GM21381 (cell line): ENCODE measurements around the gene DYSF.
"Not testable (repeated sequence)": the region's sequence is repeated elsewhere in the genome, so short reads cannot be mapped to it uniquely, and the experiment has no call there.

ENCODE experiments used
- ATAC-seq: cut with Tn5 transposase; IDR thresholded peaks from one replicate; pipeline ENCODE4 v1.9.1; 2021; ENCODE audit warnings: mild to moderate bottlenecking, moderate library complexity; ENCODE audit not compliant: unreplicated experiment

DYSF gene

DNA sequence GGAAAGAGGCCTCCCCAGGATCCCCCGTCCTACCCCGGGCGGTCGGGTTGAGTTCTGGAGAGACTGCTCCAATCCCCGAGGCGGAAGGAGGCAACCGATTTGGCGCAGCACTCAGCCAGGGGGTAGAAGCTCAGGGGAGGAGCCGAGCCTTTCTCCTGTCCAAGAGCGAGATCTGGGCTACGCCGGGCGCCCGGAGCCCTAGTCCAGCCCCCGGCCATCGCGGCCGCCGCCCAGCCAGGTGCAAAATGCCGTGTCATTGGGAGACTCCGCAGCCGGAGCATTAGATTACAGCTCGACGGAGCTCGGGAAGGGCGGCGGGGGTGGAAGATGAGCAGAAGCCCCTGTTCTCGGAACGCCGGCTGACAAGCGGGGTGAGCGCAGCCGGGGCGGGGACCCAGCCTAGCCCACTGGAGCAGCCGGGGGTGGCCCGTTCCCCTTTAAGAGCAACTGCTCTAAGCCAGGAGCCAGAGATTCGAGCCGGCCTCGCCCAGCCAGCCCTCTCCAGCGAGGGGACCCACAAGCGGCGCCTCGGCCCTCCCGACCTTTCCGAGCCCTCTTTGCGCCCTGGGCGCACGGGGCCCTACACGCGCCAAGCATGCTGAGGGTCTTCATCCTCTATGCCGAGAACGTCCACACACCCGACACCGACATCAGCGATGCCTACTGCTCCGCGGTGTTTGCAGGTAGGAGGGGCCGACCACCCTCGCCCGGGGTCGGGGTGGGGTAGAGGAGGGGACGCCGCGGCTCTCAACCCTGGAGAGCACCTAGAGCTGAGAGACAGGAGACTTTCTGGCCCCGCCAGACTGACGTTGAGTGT lies at the start of gene DYSF:
TSS of gene DYSF (plus strand) at position 158 of the 817 bp plus-strand sequence.
- ATAC-seq, result no peak

DNA sequence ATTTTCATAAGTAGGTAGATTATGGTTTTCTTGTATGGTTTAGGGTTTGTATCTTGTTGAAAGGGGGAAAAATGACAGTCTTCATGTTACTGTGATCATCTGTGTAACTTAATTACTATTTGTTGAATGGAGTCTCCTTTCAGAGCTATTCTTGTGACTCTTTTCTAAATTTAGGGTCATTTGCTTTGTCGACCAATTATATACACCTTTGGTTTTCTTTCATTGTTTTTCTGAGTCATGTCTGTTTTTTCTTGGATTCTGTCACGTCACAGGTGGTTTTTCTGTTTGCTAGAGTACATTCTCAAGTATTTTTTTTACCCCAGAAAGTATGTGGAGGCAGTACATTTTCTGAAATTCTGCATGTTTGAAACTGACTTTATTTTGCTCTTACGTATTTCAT lies 43.8 kb upstream of the DYSF start:
- no peak for ATAC-seq

DNA sequence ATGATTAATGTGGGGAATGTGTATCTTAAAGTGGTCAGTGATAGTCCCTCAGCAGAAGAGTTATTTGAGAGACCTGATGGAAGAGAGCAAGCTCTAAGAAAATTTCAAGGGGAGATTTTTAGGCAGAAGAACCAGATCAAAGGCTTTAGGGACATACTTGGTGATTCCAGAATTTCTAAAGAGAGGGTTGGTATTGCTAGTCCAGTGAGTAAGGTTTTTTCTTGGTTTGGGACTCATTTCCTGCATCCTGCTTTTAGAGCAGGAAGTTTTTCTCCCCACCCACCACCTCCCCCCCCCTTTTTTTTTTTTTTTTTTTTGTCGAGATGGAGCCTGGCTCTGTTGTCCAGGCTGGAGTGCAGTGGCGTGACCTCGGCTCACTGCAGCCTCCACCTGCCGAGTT lies 42.7 kb upstream of the DYSF start:
- ATAC-seq, result no peak

DNA sequence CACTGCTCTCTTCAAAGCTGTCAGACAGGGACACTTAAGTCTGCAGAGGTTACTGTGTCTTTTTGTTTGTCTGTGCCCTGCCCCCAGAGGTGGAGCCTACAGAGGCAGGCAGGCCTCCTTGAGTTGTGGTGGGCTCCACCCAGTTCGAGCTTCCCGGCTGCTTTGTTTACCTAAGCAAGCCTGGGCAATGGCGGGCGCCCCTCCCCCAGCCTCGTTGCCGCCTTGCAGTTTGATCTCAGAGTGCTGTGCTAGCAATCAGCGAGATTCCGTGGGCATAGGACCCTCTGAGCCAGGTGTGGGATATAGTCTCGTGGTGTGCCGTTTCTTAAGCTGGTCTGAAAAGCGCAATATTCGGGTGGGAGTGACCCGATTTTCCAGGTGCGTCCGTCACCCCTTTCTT lies 36.5 kb upstream of the DYSF start:
- ATAC-seq, result not testable (repeated sequence)

DNA sequence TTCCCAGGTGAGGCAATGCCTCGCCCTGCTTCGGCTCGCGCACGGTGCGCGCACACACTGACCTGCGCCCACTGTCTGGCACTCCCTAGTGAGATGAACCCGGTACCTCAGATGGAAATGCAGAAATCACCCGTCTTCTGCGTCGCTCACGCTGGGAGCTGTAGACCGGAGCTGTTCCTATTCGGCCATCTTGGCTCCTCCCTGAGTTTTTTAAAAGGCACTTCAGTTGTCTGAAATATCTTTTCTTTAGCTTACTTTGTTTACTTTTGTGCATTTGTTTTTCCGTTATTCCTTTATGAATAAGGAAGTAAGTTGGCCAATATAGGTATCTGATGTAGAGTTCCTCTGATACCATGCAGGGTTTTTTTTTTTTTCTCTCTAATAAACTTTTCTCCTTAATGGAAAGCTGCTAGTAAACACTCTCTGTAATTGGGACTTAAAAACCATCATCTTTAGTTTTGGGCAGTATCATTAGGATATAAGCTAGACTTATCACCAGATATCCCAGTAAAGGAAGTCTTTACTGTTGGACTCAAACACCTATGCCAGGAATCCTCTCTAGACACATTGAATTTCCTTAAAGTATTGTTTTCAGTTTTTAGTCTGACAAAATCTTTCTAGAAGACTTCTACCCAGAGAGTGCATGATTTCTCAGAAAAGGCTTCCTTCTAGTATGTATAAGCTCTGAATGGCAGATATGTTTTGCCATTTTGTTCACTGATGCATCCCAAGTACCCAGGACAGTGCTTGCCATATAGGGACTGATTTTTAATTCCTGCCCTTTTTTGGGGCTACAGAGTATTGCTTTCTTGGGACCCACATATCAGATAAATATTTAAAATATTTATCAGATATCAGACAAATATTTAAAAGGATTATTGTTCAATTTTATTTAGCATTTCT lies 35.8 kb upstream of the DYSF start:
- no peak for ATAC-seq

DNA sequence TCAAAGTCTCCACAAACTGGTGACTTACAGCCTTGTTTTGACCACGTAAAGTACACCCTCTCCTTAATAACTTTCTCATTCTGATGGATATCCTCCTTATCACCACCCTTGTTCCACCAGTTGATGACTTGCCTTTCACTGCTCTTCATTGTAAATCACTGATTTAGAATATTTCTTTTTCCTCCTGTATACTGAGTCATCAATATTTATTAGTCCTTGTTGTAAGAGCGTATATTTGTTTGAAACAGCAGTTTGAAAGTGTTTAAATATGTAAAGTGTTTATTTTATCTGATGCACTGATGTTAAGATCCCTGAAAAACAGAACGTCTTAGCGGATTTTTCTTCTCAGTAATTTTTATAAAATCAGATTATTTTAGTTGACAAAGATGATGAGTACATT lies 34.2 kb upstream of the DYSF start:
- ATAC-seq, result no peak

DNA sequence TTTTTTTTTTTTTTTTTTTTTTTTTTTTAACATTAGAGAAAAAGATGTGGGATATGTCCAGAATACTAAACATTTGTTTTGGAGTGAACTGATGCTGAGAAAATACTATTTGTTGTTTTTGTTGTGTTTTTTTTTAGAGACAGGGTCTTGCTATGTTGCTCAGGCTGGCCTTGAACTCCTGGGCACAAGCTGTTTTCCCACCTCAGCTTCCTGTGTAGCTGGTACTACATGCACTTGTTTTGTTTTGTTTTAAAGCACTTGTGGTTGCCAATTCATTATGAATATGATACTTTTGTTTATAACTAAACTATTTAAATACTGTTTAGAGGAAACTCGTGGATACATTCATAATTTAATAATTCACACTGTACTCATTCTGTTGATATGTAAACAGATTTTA lies 33.4 kb upstream of the DYSF start:
- no peak for ATAC-seq

DNA sequence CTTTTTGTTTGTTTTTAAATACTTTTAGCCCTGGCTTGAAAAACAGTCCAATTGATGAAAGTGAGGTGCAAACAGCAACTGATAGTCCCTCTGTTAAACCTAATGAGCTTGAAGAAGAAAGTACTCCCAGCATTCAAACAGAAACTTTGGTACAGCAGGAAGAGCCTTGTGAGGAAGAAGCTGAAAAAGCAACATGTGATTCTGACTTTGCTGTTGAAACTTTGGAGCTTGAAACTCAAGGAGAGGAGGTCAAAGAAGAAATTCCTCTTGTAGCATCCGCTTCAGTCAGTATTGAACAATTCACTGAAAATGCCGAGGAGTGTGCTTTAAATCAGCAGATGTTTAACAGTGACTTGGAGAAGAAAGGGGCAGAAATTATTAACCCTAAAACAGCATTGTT lies 30.6 kb upstream of the DYSF start:
- ATAC-seq, result no peak

DNA sequence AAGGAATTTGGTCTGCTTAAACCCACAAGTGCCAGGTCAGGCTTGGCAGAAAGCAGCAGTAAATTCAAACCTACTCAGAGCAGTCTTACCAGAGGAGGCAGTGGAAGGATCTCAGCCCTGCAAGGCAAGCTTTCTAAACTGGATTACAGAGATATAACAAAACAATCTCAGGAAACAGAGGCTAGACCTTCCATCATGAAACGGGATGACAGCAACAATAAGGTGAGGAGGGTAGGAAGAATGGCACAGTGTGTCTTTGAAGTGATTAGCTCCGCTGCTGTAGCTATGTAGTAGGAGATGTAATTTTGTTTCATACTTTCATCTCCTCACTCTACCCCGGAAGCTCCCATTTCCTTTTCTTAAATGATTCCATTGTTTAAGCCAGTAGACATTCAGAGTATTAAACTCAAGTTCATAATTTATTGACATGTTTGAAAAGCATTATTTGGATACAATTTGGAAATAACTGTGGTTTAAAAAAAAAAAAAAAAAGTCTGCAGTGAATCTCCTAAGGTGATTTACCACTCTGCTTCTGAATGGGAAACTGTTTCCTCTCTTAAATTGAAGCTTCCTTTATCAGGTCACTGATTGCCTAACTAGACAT lies 29.4 kb upstream of the DYSF start:
- no peak for ATAC-seq

DNA sequence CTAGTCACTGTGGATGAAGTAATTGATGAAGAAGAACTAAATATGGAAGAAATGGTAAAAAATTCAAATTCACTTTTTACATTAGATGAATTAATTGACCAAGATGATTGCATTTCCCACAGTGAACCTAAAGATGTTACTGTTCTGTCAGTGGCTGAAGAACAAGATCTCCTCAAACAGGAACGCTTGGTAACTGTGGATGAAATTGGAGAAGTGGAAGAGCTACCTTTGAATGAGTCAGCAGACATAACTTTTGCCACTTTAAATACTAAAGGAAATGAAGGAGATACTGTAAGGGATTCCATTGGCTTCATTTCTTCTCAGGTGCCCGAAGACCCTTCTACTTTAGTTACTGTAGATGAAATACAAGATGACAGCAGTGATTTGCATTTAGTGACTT lies 26.6 kb upstream of the DYSF start:
- ATAC-seq, result no peak

DNA sequence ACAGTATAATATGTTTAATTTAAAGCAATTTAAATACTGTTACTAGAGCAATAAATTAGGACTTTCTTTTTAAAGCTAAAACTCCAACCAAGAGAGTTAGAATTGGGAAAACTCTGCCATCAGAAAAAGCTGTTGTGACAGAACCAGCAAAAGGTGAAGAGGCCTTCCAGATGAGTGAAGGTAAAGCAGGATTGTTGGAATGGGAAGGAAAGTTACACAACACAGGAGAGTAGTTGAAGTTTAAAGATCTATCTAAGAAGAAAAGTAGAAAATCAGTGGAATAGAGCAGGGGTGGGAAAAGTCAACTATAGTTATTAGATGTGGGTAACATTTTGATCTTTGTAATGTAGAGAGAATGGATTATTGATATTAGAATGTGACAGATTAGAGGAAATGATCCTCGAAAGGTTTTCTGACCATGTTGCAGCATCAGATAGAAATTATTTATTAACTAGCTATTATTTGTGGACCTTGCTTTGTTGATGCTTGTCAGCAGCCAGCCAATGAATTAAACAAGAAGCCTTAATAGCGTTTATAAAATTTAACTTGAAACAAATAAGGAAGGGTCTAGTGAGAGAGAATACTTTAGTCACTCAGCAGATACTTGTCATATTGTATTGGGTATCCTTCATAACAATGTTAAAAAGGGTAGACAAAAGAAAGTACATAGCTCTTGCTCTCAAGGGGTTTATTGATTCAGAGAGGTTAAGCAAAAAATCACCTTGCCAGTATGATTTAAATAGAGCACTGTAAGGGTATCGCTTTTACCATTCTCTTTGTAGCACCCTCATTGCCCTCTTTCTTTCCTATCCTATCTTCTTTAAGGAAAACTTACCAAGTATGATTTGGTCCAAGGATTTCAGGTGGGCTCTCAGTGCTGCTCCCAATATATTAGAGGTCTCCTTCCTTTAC lies 24.6 kb upstream of the DYSF start:
- no peak for ATAC-seq

DNA sequence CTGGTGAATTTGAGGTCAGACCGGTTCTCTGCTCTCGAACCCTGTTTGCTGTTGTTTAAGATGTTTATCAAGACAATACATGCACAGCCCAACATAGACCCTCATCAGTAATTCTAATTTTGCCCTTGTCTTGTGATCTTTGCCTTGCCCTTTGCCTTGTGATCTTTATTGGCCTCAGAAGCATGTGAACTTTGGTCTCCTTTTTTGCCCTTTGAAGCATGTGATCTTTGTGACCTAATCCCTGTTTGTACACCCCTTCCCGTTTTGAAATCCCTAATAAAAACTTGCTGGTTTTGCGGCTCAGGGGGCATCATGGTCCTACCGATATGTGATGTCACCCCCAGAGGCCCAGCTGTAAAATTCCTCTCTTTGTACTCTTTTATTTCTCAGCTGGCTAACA lies 8.2 kb upstream of the DYSF start:
- ATAC-seq, result not testable (repeated sequence)

DNA sequence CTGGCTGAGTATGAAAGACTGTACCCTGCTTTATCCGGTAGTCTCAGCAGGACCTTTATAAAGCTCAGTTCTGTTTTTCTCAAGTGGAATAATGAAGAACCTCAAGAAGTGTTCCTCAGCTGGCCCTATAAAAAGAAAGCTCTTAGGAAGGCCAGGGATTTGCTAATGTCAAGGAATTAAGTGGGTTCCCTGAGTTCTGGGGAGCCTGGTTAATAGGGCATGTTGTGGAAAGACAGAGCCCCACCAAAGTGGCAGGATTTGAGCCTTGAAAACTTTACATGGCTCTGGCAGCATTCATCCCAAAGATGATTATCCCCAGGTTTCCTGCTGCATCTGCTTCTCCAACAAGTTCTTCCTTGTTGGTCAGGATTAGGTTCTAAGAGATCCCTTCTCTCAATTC lies 6.9 kb upstream of the DYSF start:
- no peak for ATAC-seq

DNA sequence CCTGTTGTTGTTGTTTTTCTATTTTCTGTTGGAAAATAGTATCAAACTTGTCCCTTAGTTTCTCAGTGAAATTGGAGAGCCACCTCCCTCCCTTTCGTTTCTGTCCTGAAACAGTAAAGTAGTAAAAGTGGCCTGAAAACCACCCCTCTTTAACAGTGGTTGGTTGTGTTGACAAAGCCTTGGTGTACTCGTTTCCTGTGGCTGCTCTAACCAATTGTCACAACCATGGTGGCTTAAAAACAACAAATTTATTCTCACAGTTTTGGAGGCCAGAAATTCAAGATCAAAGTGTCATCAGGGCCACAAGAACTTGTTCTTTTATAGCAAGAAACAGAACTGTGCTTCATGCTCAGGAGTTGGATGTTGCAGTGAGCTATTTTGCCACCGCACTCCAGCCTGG lies 4.0 kb upstream of the DYSF start:
- no peak for ATAC-seq

DNA sequence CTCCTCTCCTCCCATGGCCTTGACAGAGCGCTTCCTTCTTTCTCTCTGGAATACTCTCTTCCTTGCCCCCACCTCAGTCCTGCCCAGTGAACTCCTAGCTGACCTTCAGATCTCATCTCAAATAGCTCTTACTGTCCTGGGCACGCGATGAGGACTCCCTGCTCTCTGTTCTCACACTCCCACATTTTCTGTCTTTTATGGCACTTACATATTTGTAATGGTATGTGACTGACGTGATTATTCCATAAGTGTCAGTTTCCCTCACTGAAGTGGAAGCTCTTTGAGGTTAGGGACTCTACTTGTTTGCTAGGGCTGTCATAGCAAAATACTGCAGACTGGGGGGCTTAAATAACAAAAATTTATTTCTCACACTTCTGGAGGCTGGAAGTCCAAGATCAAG lies 1.7 kb upstream of the DYSF start:
- ATAC-seq, result no peak

DNA sequence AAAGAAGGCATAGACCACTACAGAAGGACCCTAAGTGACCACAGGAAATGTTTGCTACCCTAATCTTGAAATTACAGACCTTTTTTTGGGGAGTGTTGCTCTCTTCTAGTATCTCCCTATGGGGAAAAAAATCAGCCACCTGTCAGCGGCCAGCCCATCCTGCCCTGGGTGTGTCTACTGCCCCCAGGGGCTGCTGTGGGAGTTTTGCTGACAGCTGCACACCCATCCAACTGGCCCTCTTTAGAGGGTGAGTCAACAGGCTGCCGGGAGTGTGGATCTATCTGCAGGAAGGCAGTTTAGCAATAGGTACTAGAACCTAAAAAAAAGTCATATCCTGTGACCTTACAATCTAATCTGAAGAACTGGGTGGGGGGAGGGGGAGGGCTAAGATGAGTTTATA lies 796 bp upstream of the DYSF start:
- no peak for ATAC-seq

DNA sequence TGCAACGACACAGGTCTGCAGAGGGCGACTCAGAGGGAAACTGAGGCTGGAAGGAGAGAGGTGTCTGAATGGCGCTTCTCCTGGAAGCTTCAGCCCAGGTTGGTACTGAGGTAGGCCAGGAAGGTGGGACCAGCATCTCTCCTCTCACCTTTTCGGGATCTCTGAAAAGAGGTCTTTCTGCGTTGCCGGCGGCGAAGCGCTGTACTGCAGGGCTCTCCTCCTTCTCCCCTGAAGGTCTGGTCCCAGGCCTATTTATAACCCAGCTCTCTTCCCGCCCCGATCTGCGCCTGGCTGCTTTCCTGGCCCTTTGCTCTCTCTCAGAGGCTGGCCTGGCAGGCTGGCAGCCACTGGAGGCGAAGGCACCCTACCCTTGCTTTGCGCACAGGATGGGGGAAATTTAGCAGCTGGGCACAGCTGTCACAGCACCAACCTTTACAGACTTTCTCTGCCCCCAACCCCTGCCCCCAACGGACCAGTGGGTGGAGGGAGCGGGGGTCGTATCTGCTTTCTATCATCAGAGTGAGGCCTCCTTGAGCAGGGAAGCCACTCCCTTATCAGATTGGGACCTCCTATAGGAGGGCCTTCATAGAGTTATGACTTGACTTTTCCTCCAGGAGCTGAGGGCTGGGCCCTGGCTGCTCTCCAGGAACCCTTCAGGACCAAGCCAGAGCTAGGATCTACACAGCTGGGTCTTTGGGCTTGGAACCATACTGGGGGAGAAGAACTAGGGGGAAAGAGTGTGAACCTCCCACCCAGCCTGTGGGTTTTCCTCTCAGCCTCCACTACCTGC lies 1.1 kb downstream of the DYSF start:
- ATAC-seq, result no peak

DNA sequence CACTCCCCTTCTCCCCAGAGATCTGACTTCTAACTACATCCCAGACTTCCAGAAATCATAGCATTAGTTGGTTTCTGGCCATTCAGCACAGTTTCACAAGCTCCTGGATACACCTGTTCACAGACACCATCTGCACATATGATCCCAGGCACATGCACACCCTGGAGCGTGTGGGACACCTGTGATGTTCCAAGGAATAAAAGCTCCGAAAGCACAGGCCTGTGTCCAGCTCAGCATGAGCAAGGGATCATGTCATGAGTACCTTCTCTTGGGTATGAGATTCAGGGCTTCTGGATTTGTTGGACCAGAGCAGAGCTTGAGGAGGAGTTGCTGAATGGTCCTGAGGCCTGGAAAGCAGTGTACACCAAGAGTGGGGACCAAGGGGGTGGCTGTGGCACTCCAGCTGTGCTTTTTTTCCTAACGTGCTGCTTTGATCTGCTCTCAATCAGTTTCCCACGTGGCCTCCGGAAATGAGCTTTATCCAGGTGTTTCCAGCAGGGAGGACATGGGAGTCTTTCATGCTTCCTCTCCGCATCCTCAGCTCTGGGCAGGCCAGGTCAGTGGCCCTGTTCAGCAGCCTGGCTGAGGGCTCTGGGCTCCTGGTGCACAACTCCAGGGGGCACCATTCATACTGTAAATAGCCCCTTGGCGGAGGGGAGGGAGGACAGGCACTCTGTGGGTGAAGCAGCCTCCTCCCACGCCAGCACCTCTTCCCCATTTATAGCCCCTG lies 1.8 kb downstream of the DYSF start:
- no peak for ATAC-seq
